ENCODE data around the gene AADAT.

AADAT gene

GRCh38 chr4:170059421-170059820 is 30.3 kb downstream of the AADAT start:
- H3F3A ChIP-seq (ENCODE audit: control insufficient read depth, insufficient read depth), result no peaks in the 10 kb centered on the region
- no peaks in the 10 kb centered on the region for H3K27me3 ChIP-seq (ENCODE audit: control insufficient read depth, low read length)
- no peaks in the 10 kb centered on the region for H3K36me3 ChIP-seq (ENCODE audit: control insufficient read depth, low read length)
- no peaks in the 10 kb centered on the region for H3K79me2 ChIP-seq (ENCODE audit: control insufficient read depth, low read length)
- no peak overlapping the region for H3K27ac ChIP-seq (ENCODE audit: low read depth, low read length)
- H3K4me1 ChIP-seq (ENCODE audit: control insufficient read depth, low read length), result no peaks in the 10 kb centered on the region
- H3K4me2 ChIP-seq (ENCODE audit: low read length), result no peak overlapping the region
- H3K9me3 ChIP-seq (ENCODE audit: control insufficient read depth, insufficient read depth, low read length), result no peaks in the 10 kb centered on the region
- H3K4me3 ChIP-seq (ENCODE audit: low read length), result no peak overlapping the region
- TF ChIP-seq CTCF (IDR thresholded peaks at IDR 0.05; ENCODE audit: low read depth, low read length, poor library complexity, severe bottlenecking), result no peak
- no peak for TF ChIP-seq EZH2phosphoT487 (IDR thresholded peaks at IDR 0.05; ENCODE audit: borderline replicate concordance, low read length)
- H4K20me1 ChIP-seq (ENCODE audit: control insufficient read depth, insufficient read depth, low read depth, low read length), result no peaks in the 10 kb centered on the region
- no peaks in the 10 kb centered on the region for H3K9me2 ChIP-seq (replicated peaks; ENCODE audit: control insufficient read depth, low read length)

GRCh38 chr4:170058826-170059225 is 30.9 kb downstream of the AADAT start:
- no peak overlapping the region for H3K4me3 ChIP-seq (ENCODE audit: low read length)
- H3K27ac ChIP-seq (ENCODE audit: low read depth, low read length), result no peak overlapping the region

GRCh38 chr4:170057866-170058265 is 31.9 kb downstream of the AADAT start:
- H3K4me3 ChIP-seq (ENCODE audit: low read length), result no peak overlapping the region
- H3K27me3 ChIP-seq (ENCODE audit: control insufficient read depth, low read length), result no peaks in the 10 kb centered on the region
- no peaks in the 10 kb centered on the region for H3K4me1 ChIP-seq (ENCODE audit: control insufficient read depth, low read length)
- no peaks in the 10 kb centered on the region for H4K20me1 ChIP-seq (ENCODE audit: control insufficient read depth, insufficient read depth, low read depth, low read length)
- no peak for TF ChIP-seq CTCF (IDR thresholded peaks at IDR 0.05; ENCODE audit: low read depth, low read length, poor library complexity, severe bottlenecking)
- TF ChIP-seq EZH2phosphoT487 (IDR thresholded peaks at IDR 0.05; ENCODE audit: borderline replicate concordance, low read length), result no peak
- no peaks in the 10 kb centered on the region for H3K9me2 ChIP-seq (replicated peaks; ENCODE audit: control insufficient read depth, low read length)
- H3K27ac ChIP-seq (ENCODE audit: low read depth, low read length), result no peak overlapping the region
- no peaks in the 10 kb centered on the region for H3F3A ChIP-seq (ENCODE audit: control insufficient read depth, insufficient read depth)
- H3K9me3 ChIP-seq (ENCODE audit: control insufficient read depth, insufficient read depth, low read length), result no peaks in the 10 kb centered on the region
- no peaks in the 10 kb centered on the region for H3K79me2 ChIP-seq (ENCODE audit: control insufficient read depth, low read length)
- H3K4me2 ChIP-seq (ENCODE audit: low read length), result no peak overlapping the region
- no peaks in the 10 kb centered on the region for H3K36me3 ChIP-seq (ENCODE audit: control insufficient read depth, low read length)

More at GRCh38 chr4:170058826-170059225, 30.9 kb downstream of the AADAT start:
- TF ChIP-seq EZH2phosphoT487 (IDR thresholded peaks at IDR 0.05; ENCODE audit: borderline replicate concordance, low read length) (no peak), CTCF (IDR thresholded peaks at IDR 0.05; ENCODE audit: low read depth, low read length, poor library complexity, severe bottlenecking) (no peak)
- Histone ChIP-seq H3K27me3 (ENCODE audit: control insufficient read depth, low read length) (no peaks in the 10 kb centered on the region), H4K20me1 (ENCODE audit: control insufficient read depth, insufficient read depth, low read depth, low read length) (no peaks in the 10 kb centered on the region), H3K36me3 (ENCODE audit: control insufficient read depth, low read length) (no peaks in the 10 kb centered on the region), H3K9me2 (replicated peaks; ENCODE audit: control insufficient read depth, low read length) (no peaks in the 10 kb centered on the region), H3K9me3 (ENCODE audit: control insufficient read depth, insufficient read depth, low read length) (no peaks in the 10 kb centered on the region), H3F3A (ENCODE audit: control insufficient read depth, insufficient read depth) (no peaks in the 10 kb centered on the region), H3K4me2 (ENCODE audit: low read length) (no peak overlapping the region), H3K79me2 (ENCODE audit: control insufficient read depth, low read length) (no peaks in the 10 kb centered on the region), H3K4me1 (ENCODE audit: control insufficient read depth, low read length) (no peaks in the 10 kb centered on the region)

GRCh38 chr4:170052919-170053318 is 36.8 kb downstream of the AADAT start:
- H4K20me1 ChIP-seq (ENCODE audit: control insufficient read depth, insufficient read depth, low read depth, low read length), result no peaks in the 10 kb centered on the region
- H3K4me2 ChIP-seq (ENCODE audit: low read length), result no peak overlapping the region
- H3K79me2 ChIP-seq (ENCODE audit: control insufficient read depth, low read length), result no peaks in the 10 kb centered on the region
- H3F3A ChIP-seq (ENCODE audit: control insufficient read depth, insufficient read depth), result no peaks in the 10 kb centered on the region
- no peaks in the 10 kb centered on the region for H3K9me2 ChIP-seq (replicated peaks; ENCODE audit: control insufficient read depth, low read length)
- no peak for TF ChIP-seq EZH2phosphoT487 (IDR thresholded peaks at IDR 0.05; ENCODE audit: borderline replicate concordance, low read length)
- no peak for TF ChIP-seq CTCF (IDR thresholded peaks at IDR 0.05; ENCODE audit: low read depth, low read length, poor library complexity, severe bottlenecking)
- H3K4me3 ChIP-seq (ENCODE audit: low read length), result no peak overlapping the region
- no peaks in the 10 kb centered on the region for H3K9me3 ChIP-seq (ENCODE audit: control insufficient read depth, insufficient read depth, low read length)
- H3K27me3 ChIP-seq (ENCODE audit: control insufficient read depth, low read length), result no peaks in the 10 kb centered on the region
- H3K27ac ChIP-seq (ENCODE audit: low read depth, low read length), result no peak overlapping the region
- H3K4me1 ChIP-seq (ENCODE audit: control insufficient read depth, low read length), result no peaks in the 10 kb centered on the region
- H3K36me3 ChIP-seq (ENCODE audit: control insufficient read depth, low read length), result no peaks in the 10 kb centered on the region

All from DOHH2 (cell line).